Measurements from ENCODE around the gene CYFIP2. TPM values are rescaled to one million over a fixed set of nuclear protein-coding genes. Genes with fewer than 3 reads are reported as not detected.

CYFIP2 gene
- total RNA-seq, 2 experiments from 2014 or later = 271 to 287 TPM

GRCh38 chr5:157358871-157359270, 92.9 kb downstream of the CYFIP2 start:
- peaks cover 99% of the 10 kb centered on the region for H3K36me3 Mint-ChIP-seq (ENCODE audit: low read depth)

GRCh38 chr5:157359356-157360055, 93.6 kb downstream of the CYFIP2 start:
- ChIA-PET CTCF (interaction anchor here (1.7 kb wide), 1 partner anchor 31 kb away, joined by 5 read pairs; no protein-coding TSS in a partner anchor), POLR2A (interaction anchor here (0.9 kb wide), 1 partner anchor 19 kb away, joined by 3 read pairs; no protein-coding TSS in a partner anchor)
- Histone ChIP-seq H3K4me1 (ENCODE audit: insufficient read depth, low read length) (no peaks in the 10 kb centered on the region), H3K9me3 (ENCODE audit: control insufficient read depth in 1 of 2, insufficient read depth in 1 of 2, low read length in 2 of 2) (no peaks in the 10 kb centered on the region), H3K27ac (ENCODE audit: low read depth in 1 of 2, low read length in 2 of 2) (no peak overlapping the region), H3K4me3 (ENCODE audit: low read length) (no peak overlapping the region), H3K36me3 (ENCODE audit: insufficient read depth, low read length) (peaks cover 98% of the 10 kb centered on the region), H3K27me3 (ENCODE audit: control insufficient read depth in 1 of 2, insufficient read depth in 2 of 2, low read length in 2 of 2) (no peaks in the 10 kb centered on the region)
- intact Hi-C loops (cut with DNase I, micrococcal nuclease) = no loop called here
- DNase-seq = no peak
- Mint-ChIP-seq H3K36me3 (ENCODE audit: low read depth) (peaks cover 100% of the 10 kb centered on the region), H3K27me3 (no peaks in the 10 kb centered on the region), H3K4me1 (ENCODE audit: low read depth) (peaks cover 8% of the 10 kb centered on the region), H3K4me3 (no peak overlapping the region), H3K9me3 (no peaks in the 10 kb centered on the region), H3K27ac (peak overlapping the region; percentile 54)
- no peak for ATAC-seq (ENCODE audit: poor library complexity)
- no peak for TF ChIP-seq CTCF (IDR thresholded peaks at IDR 0.05)

More at GRCh38 chr5:157358871-157359270, 92.9 kb downstream of the CYFIP2 start:
- H3K4me3 Mint-ChIP-seq = no peak overlapping the region
- Histone ChIP-seq H3K9me3 (ENCODE audit: control insufficient read depth in 1 of 2, insufficient read depth in 1 of 2, low read length in 2 of 2) (no peaks in the 10 kb centered on the region), H3K27ac (ENCODE audit: low read depth in 1 of 2, low read length in 2 of 2) (no peak overlapping the region), H3K36me3 (ENCODE audit: insufficient read depth, low read length) (peaks cover 99% of the 10 kb centered on the region), H3K4me3 (ENCODE audit: low read length) (no peak overlapping the region), H3K4me1 (ENCODE audit: insufficient read depth, low read length) (no peaks in the 10 kb centered on the region), H3K27me3 (ENCODE audit: control insufficient read depth in 1 of 2, insufficient read depth in 2 of 2, low read length in 2 of 2) (no peaks in the 10 kb centered on the region)
- intact Hi-C loops (cut with DNase I, micrococcal nuclease) = no loop called here
- no peaks in the 10 kb centered on the region for H3K27me3 Mint-ChIP-seq
- H3K4me1 Mint-ChIP-seq (ENCODE audit: low read depth) = peaks cover 8% of the 10 kb centered on the region
- TF ChIP-seq CTCF (IDR thresholded peaks at IDR 0.05) = no peak
- H3K9me3 Mint-ChIP-seq = no peaks in the 10 kb centered on the region
- no peak for ATAC-seq (ENCODE audit: poor library complexity)
- peak overlapping the region; percentile 54 for H3K27ac Mint-ChIP-seq
- CTCF ChIA-PET = no interaction called here
- DNase-seq = no peak
- POLR2A ChIA-PET = interaction anchor here (0.9 kb wide), 1 partner anchor 19 kb away, joined by 3 read pairs; no protein-coding TSS in a partner anchor

GRCh38 chr5:157362012-157362411, 96.1 kb downstream of the CYFIP2 start:
- ChIA-PET CTCF (interaction anchor here (1.5 kb wide), 1 partner anchor 18 kb away, joined by 3 read pairs; no protein-coding TSS in a partner anchor), POLR2A (no interaction called here)
- Mint-ChIP-seq H3K27me3 (no peaks in the 10 kb centered on the region), H3K27ac (peak overlapping the region; percentile 56), H3K36me3 (ENCODE audit: low read depth) (peaks cover 100% of the 10 kb centered on the region), H3K4me1 (ENCODE audit: low read depth) (peaks cover 12% of the 10 kb centered on the region), H3K4me3 (no peak overlapping the region), H3K9me3 (no peaks in the 10 kb centered on the region)
- ATAC-seq (ENCODE audit: poor library complexity) = no peak
- H3K9me3 ChIP-seq (ENCODE audit: control insufficient read depth in 1 of 2, insufficient read depth in 1 of 2, low read length in 2 of 2) = no peaks in the 10 kb centered on the region
- no peak overlapping the region for H3K4me3 ChIP-seq (ENCODE audit: low read length)
- no peak for DNase-seq
- no peaks in the 10 kb centered on the region for H3K27me3 ChIP-seq (ENCODE audit: control insufficient read depth in 1 of 2, insufficient read depth in 2 of 2, low read length in 2 of 2)
- intact Hi-C loops (cut with DNase I, micrococcal nuclease) = no loop called here
- H3K4me1 ChIP-seq (ENCODE audit: insufficient read depth, low read length) = no peaks in the 10 kb centered on the region
- TF ChIP-seq CTCF (IDR thresholded peaks at IDR 0.05) = no peak
- no peak overlapping the region for H3K27ac ChIP-seq (ENCODE audit: low read depth in 1 of 2, low read length in 2 of 2)
- peaks cover 98% of the 10 kb centered on the region for H3K36me3 ChIP-seq (ENCODE audit: insufficient read depth, low read length)

Data from CD4-positive, alpha-beta T cell (primary cell).